ENCODE measurements around the gene AUTS2. TPM values are rescaled to one million over a fixed set of nuclear protein-coding genes. Genes with fewer than 3 reads are reported as not detected.

The AUTS2 gene
- total RNA-seq, 1 experiment from 2014 or later = under 0.01 TPM

DNA sequence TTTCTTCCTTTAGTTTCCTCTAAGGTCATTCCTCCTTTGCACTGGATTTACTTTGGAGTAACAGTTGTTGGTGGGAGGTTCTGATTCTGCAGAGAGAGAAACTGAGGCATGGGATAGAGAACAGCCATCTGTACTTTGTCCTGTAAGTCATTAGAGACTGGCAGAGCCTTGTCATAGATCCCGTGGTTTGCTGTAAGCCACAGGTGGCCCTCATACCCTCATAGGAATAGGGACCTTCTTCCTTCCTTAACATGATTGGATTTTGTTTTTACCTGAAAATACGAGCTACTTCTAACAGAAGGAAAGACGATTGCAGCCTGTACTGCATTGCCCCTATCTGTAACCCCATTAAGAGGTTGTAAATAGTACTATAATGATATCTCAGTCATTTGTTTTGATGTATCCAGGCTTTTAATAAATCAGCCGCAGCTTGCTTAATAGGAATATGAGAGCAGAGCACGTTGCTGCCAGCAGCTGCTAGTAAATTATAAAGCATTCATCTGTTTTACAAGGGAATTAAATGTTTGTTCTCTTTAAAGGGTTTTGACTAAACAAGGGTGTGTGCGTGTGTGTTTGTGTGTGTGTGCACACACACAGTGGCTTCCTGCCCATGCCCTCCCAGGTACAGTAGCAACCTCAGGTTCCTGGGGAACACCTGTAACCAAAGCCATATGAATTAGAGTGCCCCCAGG is 249.8 kb downstream of the AUTS2 start:
- no peak for DNase-seq (ENCODE audit: low read depth)

DNA sequence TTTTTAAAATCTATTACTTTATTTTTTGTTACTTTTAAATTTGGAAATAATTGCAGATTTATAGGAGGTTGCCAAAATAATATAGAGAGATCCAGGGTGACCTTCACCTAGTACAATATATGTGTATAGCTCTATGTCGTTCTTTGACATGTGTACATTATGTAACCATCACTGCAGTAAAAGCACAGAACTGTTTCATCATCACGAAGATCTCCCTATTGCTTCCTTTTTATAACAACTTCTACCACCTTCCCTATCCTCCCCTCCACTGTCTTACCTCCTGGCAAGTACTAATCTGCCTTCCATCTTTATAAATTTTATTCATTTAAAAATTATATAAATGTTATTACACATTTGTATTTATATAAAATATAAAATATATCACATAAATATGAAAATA is 251.0 kb downstream of the AUTS2 start:
- DNase-seq (ENCODE audit: low read depth) = no peak

DNA sequence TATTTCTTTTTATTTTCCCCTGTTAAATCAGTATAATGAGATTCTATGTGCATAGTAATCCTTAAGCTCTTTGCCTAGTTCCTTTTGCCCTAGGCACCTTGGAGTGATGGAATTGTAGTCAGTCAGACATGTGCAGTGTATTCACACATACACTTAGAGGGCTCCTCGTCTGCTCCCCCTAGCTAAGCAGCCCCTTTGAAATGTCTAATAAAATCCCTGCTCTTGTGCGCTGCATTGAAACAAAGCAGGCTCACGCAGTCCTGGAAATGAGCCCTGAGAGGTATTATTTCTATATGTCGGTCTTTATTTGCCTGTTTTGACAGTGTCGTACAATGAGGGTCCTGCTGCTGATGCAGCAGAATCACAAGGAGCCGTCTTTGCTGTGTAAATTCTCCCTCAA is 258.7 kb downstream of the AUTS2 start:
- no peak for DNase-seq (ENCODE audit: low read depth)

DNA sequence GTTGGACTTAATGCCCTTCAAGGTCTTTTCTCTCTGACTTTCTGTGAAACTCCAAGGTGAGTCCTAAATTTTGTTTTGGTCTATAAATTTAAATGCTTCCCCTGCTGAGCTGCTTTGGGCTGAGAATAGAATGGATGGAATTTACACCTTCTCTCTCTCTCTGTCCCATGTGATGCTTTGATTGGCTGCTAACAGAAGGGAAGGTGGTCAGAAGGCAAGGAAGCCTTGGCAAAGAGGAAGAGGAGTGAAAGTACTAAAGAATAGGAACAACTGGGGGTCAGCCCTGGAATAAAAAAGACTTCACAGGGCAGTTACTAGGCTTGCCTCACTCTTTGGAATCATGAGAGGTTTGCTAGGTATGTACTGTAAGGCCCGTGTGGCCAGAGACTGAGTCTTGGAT is 260.2 kb downstream of the AUTS2 start:
- DNase-seq (ENCODE audit: low read depth) = no peak

DNA sequence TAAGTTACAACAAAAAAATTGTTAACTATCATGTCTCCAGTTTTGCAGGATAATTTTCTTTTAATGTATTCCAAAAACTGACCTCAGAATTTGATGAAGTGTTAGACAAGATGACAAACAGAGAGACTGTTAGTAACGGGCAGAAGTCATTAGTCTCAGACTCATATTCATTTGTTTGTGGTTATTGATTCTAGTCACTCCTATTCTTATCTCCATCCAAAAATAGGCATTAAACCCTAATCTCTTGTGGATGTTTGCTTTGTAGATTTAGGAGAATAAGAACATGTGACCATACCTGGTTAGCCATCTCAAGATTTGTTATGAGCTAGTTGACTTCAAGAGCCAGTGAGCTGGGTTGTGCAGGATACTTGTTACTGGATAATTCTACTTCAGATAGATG is 261.1 kb downstream of the AUTS2 start:
- no peak for DNase-seq (ENCODE audit: low read depth)

DNA sequence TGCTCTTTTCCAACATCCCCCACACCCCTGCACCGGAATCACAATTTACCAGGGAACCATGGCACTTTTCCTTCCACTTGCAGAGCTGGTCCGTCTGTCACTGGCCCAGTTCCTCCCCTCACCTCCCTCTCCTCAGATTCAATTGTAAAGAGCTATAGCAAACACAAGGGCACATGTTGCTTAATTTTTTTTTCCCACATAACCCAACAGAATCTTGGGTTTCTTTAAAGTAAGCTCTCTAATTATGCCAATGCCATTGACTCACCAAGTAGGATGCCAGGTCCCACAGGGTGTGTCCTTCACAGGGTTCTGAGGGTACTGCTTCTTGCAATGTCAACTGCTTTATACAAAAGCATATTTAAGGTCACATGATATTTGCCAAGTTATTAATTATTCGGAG is 262.2 kb downstream of the AUTS2 start:
- DNase-seq (ENCODE audit: low read depth) = no peak

DNA sequence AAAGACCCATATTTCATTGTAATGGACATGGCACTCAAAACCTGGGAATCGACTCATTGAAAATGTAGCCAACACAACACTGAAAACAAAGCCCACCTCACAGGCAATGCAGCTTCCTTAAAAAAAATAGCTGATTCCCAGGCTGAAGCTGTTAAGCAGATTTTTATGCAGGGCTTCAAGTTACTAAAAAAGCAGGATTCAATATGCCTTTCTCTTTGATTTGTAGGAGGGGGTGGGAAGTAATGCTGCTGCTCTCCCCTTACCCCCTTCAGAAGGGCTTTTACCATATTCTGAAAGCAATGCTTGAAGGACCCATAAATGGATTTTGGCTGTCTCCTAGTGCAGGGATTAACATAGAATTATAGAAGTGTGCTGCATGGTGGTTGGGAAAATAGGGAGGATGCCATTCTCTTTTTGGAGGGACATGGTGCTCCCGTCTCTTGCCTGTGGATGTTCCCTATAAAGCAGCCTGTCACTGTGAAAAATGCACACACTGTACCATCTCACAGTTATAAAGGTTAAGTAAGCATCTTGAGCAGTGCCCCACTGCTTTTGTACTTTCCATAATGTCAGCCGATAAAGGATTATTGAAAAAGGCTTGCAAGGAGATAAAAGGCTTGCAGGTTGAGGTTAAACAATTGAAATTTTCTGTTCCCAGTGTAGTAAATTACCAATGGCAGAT is 262.8 kb downstream of the AUTS2 start:
- no peak for DNase-seq (ENCODE audit: low read depth)

DNA sequence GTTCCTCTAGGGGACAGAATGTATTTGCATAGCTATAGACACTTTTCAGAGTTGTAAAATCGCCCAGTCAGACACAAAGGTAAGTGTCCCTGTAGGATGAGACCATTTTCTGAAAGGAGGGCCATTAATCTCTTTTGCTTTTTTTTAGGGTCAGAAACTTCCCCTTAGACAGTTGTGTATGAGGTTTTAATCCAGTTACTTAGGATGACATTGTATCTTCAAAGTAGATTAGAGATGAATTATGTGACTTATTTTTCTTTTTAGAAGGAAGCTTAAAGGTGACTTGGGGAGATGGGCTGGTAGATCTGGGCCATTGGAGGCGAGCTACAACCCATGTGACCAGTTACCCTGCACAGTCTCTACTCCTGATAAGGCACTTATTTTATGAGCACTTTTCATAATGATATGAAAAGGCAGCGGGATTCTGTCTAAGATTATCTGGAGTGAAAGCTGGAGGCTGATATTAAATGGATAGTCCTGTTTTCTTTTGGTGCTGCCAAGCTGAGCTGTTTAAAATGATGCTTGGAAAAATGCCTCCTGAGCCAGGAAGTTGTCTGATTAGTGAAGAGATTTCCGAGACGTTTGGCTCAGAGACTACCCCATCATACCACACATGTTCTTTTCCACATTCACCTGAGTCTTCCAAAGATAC is 264.3 kb downstream of the AUTS2 start:
- no peak for DNase-seq (ENCODE audit: low read depth)

DNA sequence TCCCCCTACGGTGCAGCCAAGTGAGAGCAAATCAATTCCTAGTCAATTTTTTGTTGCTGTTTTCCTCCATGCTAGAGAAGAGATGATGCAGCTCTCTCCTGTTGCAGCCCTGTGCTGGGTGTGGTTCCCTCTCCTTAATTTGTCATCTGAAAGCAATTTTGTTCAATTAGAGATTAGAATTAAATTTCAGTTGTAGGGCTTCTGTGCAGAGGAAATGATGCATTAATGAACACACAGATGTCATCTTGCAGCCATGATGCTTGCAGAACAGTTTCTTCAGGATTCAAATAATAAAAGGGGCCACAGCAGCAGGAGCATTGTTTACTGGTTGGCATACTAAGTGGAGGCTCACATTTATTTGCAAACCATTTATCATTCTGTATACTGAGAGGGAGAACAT is 266.0 kb downstream of the AUTS2 start:
- no peak for DNase-seq (ENCODE audit: low read depth)

DNA sequence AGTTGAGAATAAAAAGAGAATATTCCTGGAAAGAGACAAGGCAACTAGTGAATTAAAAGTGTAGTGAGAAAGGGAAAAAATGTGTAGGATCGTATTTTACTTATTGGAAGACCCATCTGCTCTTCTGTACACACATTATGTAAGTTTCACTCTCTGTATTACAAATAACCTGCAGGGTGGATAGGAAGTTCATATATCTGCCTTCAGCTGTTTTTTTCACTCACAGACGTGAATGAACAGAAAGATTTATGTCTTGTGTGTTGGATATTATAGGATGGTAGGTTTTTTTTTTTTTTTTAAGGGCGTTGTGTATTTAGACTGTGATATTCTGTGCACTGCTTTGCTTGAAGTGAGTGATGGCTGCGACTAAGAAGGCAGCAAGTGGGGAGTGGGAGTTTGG is 266.5 kb downstream of the AUTS2 start:
- no peak for DNase-seq (ENCODE audit: low read depth)

DNA sequence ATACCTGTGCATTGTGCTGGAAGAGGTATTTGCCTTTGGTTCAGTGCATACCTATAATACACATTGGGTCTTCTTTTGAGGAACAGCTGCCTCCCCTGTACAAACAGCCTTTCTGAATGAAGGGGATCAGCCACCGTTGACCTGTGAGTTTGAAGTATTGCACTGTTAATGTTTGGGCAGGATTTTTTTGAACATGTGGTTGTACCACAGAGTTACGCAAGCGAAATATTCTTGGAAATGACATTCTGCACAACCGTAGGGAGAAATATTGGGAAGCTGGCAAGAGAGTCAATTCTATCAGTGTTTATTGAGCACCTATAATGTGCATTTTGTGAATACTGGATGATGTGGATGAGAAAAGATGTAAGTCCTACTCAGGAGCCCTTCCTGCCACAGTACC is 270.6 kb downstream of the AUTS2 start:
- DNase-seq (ENCODE audit: low read depth) = no peak

DNA sequence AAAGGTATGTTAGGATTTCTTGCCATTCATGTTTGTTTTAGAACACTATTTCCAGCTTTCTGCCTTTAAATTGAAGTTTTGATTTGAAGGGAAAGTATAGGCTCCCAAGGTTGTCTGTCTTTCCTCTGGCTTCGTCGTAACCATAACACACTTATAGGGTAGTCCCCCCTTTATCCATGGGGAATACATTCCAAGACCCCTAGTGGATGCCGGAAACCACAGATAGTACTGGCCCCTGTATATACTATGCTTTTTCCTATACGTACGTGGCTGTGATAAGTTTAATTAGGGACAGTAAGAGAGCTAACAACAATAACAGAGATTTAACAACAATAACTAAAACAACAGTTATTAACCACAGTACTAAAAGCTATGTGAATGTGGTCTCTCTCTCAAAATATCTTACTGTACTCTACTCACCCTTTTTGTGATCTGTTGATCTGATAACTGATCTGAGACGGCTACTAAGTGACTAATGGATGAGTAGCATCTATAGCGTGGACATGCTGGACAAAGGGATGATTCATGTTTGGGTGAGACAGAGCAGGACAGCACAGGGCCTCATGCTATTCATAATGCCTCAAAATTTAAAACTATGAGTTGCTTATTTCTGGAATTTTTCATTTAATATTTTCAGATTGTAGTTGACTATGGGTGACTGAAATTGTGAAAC is 273.1 kb downstream of the AUTS2 start:
- peak; percentile 50 for DNase-seq (ENCODE audit: low read depth)

DNA sequence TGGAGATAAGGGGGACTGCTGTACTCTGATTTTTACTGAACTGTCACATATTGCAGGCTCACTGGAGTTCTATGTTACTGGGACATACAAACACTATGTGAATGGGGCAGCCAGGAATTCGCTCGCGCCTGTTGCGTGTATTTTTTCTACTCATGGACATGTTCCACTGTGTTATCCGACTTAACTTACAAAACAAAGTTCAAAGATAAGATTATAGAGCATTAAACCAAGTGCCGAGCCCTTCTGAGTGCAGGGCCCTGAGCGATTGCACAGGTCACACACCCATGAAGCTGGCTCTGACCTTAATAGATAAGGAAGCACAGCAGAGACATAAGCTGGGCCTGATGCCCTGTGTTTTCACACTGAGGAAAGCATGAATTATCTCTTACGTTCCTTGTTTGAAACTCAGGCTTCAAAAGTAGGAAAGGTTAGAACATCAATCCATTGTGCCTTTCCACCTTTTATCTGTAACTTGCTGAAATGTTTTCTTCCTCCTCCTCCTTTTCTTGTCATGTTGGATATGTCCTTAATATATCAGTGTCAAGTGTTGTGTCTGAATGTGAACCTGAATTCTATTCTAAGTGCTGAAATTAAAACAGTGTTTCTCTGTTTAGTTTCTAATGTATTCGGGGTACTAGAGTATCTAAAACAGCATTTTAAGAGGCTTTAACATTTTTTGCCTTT is 273.8 kb downstream of the AUTS2 start:
- no peak for DNase-seq (ENCODE audit: low read depth)

DNA sequence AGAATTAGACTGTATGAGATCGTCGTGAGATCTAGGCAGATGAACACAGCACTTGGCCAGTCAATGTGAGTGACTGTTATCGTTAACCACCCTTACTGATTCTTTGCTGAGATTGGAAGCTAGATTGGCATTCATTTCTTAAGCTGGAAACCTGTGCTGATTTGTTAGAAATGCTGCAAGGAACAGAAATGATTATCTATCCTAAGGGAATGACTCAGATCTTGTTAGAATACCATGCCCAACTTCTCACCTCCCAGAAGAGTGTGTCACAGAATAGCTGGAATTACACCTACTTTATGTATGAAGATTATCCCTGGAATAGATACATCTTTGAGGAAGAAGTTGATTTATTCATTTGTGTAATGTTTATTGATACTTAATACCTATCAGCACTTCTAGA is 275.2 kb downstream of the AUTS2 start:
- DNase-seq (ENCODE audit: low read depth) = no peak

DNA sequence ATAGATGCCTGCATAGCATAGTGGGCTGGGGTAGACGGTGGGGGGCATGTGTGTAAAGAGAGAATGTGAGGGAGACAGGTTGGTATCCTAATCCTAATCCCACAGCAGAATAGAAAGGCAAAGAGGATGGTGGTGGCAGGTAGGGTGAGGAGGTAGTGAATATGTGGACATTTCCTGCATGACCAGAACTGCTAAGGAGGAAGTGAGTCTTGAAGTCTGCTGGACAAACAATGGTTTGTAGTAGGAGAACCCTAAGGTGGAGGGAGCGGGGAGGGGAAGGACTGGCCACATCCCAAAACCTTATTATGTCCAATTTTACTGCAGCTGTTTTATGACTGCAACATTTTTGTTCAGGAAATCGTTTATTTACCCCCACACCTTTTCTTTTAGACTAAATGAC is 279.7 kb downstream of the AUTS2 start:
- no peak for DNase-seq (ENCODE audit: low read depth)

DNA sequence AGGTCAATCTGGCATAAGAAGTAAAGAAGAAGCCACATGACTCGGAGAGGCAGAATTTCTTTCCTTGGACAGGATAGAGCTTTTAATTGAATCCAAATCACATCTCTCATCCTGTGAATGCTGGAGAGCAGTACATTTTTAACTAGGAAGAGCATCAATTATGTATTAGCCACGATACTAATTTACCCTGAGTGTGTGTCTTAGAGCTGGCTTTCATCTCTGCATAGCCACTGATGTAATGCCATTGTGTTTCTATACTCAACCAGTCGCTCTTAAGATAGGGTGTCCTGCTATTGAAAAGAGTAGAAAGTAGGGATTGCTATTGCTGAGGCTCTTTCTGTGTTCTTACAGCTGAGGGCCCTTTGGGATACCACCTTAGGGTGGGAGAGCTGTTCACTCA is 280.3 kb downstream of the AUTS2 start:
- DNase-seq (ENCODE audit: low read depth) = no peak

DNA sequence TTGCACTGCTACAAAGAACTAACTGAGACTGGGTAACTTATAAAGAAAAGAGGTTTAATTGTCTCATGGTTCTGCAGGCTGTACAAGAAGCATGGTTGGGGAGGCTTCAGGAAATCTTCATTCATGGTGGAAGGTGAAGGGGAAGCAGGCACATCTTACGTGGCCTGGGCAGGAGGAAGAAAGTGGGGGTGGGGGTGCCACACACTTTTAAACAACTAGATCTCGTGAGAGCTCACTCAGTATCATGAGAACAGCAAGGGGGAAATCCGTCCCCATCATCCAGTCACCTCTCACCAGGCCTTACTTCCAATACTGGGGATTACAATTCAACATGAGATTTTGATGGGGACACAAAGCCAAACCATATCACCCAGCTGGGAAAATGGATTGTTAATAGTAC is 281.7 kb downstream of the AUTS2 start:
- DNase-seq (ENCODE audit: low read depth) = no peak

DNA sequence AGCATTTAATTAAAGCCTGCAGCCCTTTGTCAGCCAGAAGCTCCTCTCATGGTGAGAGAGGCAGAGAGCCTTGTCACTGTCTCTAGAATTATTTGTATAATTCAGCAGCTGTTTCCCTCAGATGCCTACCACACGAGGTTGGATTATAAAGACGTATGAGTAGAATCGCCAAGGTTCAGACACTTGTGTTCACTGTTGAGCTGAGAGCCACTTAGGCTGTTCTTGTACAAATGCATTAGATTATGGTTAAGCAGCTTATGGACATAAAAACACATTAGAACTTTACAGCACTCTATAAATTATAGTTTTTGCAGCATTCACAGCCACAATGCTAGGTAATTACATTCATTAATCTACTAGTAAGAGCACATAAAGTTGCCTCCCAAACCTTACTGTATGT is 282.6 kb downstream of the AUTS2 start:
- no peak for DNase-seq (ENCODE audit: low read depth)

DNA sequence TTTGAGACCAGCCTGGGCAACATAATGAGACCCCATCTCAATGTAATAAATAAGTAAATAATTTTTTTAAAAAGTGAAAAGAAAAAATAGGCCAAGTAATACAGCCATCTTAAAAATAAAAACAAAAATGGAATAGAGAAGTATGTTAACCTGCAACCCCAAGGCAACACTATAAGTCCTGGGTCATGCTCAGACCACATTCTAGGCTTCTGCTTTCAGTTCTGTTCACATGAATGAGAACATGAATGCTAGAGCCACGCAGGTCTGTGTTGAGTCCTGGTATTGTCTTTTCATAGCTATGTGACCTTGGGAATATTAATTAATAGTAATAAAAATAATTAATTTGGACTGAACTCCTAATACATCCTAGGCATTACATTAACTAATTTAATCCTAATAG is 284.0 kb downstream of the AUTS2 start:
- DNase-seq (ENCODE audit: low read depth) = no peak

DNA sequence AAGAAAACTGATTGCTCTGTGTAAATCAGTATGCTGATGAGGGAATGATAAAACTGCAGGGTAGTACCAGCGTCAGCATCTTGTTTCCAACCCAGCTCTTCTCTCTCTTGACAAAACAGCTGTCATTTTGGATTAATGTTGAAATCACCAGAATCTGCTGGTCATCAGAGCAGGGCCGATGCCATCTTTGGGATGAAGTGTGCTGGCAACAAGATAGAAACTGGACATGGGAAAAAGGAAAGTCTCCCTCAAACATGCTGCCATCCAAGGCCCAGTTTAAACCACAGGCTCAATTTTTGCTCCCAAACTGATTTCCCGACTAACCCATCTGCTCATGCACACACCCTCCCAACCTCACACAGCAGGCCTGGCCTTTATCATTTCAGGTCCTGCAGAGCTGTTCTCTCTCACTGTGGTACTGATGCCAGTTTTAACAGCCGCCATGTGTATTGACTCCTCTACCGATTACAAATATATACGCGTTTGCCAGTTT is 285.2 kb downstream of the AUTS2 start:
- DNase-seq (ENCODE audit: low read depth) = no peak

DNA sequence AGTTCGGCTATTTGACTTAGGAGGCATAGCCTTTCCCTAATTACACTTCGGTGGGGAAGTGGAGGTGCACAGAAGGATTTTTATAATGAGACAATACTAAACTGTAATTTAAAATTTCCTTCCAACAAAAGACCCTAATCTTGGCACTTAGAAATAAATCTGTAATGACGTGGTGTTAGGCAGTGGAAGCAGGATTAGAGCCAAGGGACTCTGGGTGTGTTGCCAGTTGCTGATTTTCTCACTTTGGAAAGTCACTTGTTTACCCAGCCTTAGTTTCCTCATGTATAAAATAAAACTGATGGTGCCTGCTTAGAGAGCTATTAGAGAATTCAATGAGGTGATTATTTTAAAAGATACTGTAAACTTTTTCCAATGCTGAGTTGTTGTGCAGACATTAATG is 287.2 kb downstream of the AUTS2 start:
- no peak for DNase-seq (ENCODE audit: low read depth)
